Nephron (organoid): ENCODE data around the gene TEX48.
A peak's percentile ranks its signal among the peaks of the same experiment; 100 is the strongest.

Experiments
- H3K27ac Mint-ChIP-seq, 3 experiments: 2 replicates each; pipeline ENCODE4 v1.8.0; 2020; ENCODE audit warnings: mixed read lengths in 3 of 3, mild to moderate bottlenecking in 2 of 3, moderate library complexity in 1 of 3
- H3K27me3 Mint-ChIP-seq: 2 replicates; pipeline ENCODE4 v1.8.0; 2021; ENCODE audit warnings: low read depth, mild to moderate bottlenecking, moderate library complexity, mixed read lengths
- H3K36me3 Mint-ChIP-seq: 2 replicates; pipeline ENCODE4 v1.8.0; 2020; ENCODE audit warnings: low read depth, mixed read lengths
- H3K4me1 Mint-ChIP-seq: 2 replicates; pipeline ENCODE4 v1.8.0; 2020; ENCODE audit warnings: mixed read lengths
- H3K4me3 Mint-ChIP-seq, 3 experiments: 2 replicates each; pipeline ENCODE4 v1.8.0; 2020; ENCODE audit warnings: mild to moderate bottlenecking in 3 of 3, mixed read lengths in 3 of 3, moderate library complexity in 2 of 3
- H3K9me3 Mint-ChIP-seq: 2 replicates; pipeline ENCODE4 v1.8.0; 2020; ENCODE audit warnings: mixed read lengths
- CTCF ChIP-seq, 3 experiments: fragments of 200-600 bp; sonication (generic); IDR thresholded peaks; one replicate each; pipeline ENCODE4 v1.5.0; 2021; ENCODE audit warnings: antibody characterized with exemption in 3 of 3; ENCODE audit not compliant: unreplicated experiment in 3 of 3

Gene TEX48

GRCh38 chr9:114696814-114697544, 15.0 kb upstream of the TEX48 start:
- no peaks in the 10 kb centered on the region for H3K36me3 Mint-ChIP-seq

GRCh38 chr9:114695948-114696347, 14.0 kb upstream of the TEX48 start:
- no peak overlapping the region for H3K4me3 Mint-ChIP-seq
- no peak overlapping the region for H3K27ac Mint-ChIP-seq
- H3K9me3 Mint-ChIP-seq: peaks cover 2% of the 10 kb centered on the region
- peaks cover 26% of the 10 kb centered on the region for H3K4me1 Mint-ChIP-seq
- TF ChIP-seq CTCF (IDR thresholded peaks at IDR 0.05; ENCODE audit: unreplicated experiment in 3 of 3): no peak
- peaks cover 10% of the 10 kb centered on the region for H3K27me3 Mint-ChIP-seq
- no peaks in the 10 kb centered on the region for H3K36me3 Mint-ChIP-seq

More at GRCh38 chr9:114696814-114697544, 15.0 kb upstream of the TEX48 start:
- H3K4me3 Mint-ChIP-seq: no peak overlapping the region
- peaks cover 6% of the 10 kb centered on the region for H3K27me3 Mint-ChIP-seq
- H3K9me3 Mint-ChIP-seq: peaks cover 2% of the 10 kb centered on the region
- H3K4me1 Mint-ChIP-seq: peaks cover 22% of the 10 kb centered on the region
- no peak for TF ChIP-seq CTCF (IDR thresholded peaks at IDR 0.05; ENCODE audit: unreplicated experiment in 3 of 3)
- no peak overlapping the region for H3K27ac Mint-ChIP-seq

- peaks cover 26% of the 10 kb centered on the region for H3K4me1 Mint-ChIP-seq
- H3K36me3 Mint-ChIP-seq: no peaks in the 10 kb centered on the region
- peaks cover 5% of the 10 kb centered on the region for H3K27me3 Mint-ChIP-seq
- no peak for TF ChIP-seq CTCF (IDR thresholded peaks at IDR 0.05; ENCODE audit: unreplicated experiment in 3 of 3)
- peaks cover 2% of the 10 kb centered on the region for H3K9me3 Mint-ChIP-seq
- H3K27ac Mint-ChIP-seq: peak overlapping the region in 1 of 3 experiments; percentile 13
- H3K4me3 Mint-ChIP-seq: no peak overlapping the region
These were observed 12.8 kb upstream of the TEX48 start for GRCh38 chr9:114694719-114695269.

GRCh38 chr9:114694146-114694545, 12.2 kb upstream of the TEX48 start:
- Mint-ChIP-seq H3K9me3 (no peaks in the 10 kb centered on the region), H3K36me3 (no peaks in the 10 kb centered on the region), H3K27me3 (peaks cover 5% of the 10 kb centered on the region), H3K4me3 (no peak overlapping the region), H3K4me1 (peaks cover 26% of the 10 kb centered on the region), H3K27ac (peak overlapping the region; percentile 21 to 37 (median 26))
- TF ChIP-seq CTCF (IDR thresholded peaks at IDR 0.05; ENCODE audit: unreplicated experiment in 3 of 3): no peak

GRCh38 chr9:114693248-114693855, 11.4 kb upstream of the TEX48 start:
- H3K27ac Mint-ChIP-seq: peak overlapping the region in 2 of 3 experiments; percentile 21 to 37
- TF ChIP-seq CTCF (IDR thresholded peaks at IDR 0.05; ENCODE audit: unreplicated experiment in 3 of 3): no peak
- H3K36me3 Mint-ChIP-seq: no peaks in the 10 kb centered on the region
- H3K4me3 Mint-ChIP-seq: no peak overlapping the region
- H3K4me1 Mint-ChIP-seq: peaks cover 26% of the 10 kb centered on the region
- no peaks in the 10 kb centered on the region for H3K9me3 Mint-ChIP-seq
- peaks cover 5% of the 10 kb centered on the region for H3K27me3 Mint-ChIP-seq
